ENCODE measurements around the gene MRTFB. TPM values are rescaled to one million over a fixed set of nuclear protein-coding genes. Genes with fewer than 3 reads are reported as not detected.

The MRTFB gene
- total RNA-seq, 1 experiment from 2014 or later: 90.5 TPM

- no peaks in the 10 kb centered on the region for H3K4me1 ChIP-seq (ENCODE audit: control insufficient read depth, insufficient read depth, low read length)
- H3K27ac ChIP-seq (ENCODE audit: low read length): no peak overlapping the region
- H3K27me3 ChIP-seq (ENCODE audit: control insufficient read depth, insufficient read depth, low read length): no peaks in the 10 kb centered on the region
- ATAC-seq (no peak), DNase-seq (ENCODE audit: low read depth, low spot score) (no peak)
- TF ChIP-seq, protein P1, sequence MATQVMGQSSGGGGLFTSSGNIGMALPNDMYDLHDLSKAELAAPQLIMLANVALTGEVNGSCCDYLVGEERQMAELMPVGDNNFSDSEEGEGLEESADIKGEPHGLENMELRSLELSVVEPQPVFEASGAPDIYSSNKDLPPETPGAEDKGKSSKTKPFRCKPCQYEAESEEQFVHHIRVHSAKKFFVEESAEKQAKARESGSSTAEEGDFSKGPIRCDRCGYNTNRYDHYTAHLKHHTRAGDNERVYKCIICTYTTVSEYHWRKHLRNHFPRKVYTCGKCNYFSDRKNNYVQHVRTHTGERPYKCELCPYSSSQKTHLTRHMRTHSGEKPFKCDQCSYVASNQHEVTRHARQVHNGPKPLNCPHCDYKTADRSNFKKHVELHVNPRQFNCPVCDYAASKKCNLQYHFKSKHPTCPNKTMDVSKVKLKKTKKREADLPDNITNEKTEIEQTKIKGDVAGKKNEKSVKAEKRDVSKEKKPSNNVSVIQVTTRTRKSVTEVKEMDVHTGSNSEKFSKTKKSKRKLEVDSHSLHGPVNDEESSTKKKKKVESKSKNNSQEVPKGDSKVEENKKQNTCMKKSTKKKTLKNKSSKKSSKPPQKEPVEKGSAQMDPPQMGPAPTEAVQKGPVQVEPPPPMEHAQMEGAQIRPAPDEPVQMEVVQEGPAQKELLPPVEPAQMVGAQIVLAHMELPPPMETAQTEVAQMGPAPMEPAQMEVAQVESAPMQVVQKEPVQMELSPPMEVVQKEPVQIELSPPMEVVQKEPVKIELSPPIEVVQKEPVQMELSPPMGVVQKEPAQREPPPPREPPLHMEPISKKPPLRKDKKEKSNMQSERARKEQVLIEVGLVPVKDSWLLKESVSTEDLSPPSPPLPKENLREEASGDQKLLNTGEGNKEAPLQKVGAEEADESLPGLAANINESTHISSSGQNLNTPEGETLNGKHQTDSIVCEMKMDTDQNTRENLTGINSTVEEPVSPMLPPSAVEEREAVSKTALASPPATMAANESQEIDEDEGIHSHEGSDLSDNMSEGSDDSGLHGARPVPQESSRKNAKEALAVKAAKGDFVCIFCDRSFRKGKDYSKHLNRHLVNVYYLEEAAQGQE (IDR thresholded peaks at IDR 0.05; ENCODE audit: insufficient read depth in 1 of 2, low read depth in 2 of 2, low read length in 1 of 2): no peak
- TF ChIP-seq, protein P2, sequence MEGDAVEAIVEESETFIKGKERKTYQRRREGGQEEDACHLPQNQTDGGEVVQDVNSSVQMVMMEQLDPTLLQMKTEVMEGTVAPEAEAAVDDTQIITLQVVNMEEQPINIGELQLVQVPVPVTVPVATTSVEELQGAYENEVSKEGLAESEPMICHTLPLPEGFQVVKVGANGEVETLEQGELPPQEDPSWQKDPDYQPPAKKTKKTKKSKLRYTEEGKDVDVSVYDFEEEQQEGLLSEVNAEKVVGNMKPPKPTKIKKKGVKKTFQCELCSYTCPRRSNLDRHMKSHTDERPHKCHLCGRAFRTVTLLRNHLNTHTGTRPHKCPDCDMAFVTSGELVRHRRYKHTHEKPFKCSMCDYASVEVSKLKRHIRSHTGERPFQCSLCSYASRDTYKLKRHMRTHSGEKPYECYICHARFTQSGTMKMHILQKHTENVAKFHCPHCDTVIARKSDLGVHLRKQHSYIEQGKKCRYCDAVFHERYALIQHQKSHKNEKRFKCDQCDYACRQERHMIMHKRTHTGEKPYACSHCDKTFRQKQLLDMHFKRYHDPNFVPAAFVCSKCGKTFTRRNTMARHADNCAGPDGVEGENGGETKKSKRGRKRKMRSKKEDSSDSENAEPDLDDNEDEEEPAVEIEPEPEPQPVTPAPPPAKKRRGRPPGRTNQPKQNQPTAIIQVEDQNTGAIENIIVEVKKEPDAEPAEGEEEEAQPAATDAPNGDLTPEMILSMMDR (IDR thresholded peaks at IDR 0.05): no peak
- TF ChIP-seq POLR2AphosphoS5 (IDR thresholded peaks at IDR 0.05; ENCODE audit: low read depth, low read length): no peak
- TF ChIP-seq TCF7L2 (IDR thresholded peaks at IDR 0.05; ENCODE audit: low read depth, low read length): no peak
- TF ChIP-seq SIN3A (IDR thresholded peaks at IDR 0.05; ENCODE audit: borderline replicate concordance, insufficient read depth, low read depth, low read length): no peak
- ChIA-PET POLR2A (no interaction called here), CTCF (no interaction called here)
- no peaks in the 10 kb centered on the region for H3K36me3 ChIP-seq (ENCODE audit: control insufficient read depth, insufficient read depth, low read length)
- in situ Hi-C loops (cut with HindIII; ENCODE audit: low pct_unique_long_range_greater_than_20kb, low sequenced_read_pairs): no loop called here
- no peaks in the 10 kb centered on the region for H3K9me3 ChIP-seq (ENCODE audit: control insufficient read depth, insufficient read depth, low read depth, low read length)
- no peak overlapping the region for H3K4me3 ChIP-seq (ENCODE audit: low read depth in 2 of 2, low read length in 2 of 2)
- BruUV-seq (replicated peaks): no TSS peak
- intact Hi-C loops (cut with micrococcal nuclease; ENCODE audit: unreplicated experiment): no loop called here
Measured at GRCh38 chr16:14172200-14172809, 101.2 kb downstream of the MRTFB start.

DNA sequence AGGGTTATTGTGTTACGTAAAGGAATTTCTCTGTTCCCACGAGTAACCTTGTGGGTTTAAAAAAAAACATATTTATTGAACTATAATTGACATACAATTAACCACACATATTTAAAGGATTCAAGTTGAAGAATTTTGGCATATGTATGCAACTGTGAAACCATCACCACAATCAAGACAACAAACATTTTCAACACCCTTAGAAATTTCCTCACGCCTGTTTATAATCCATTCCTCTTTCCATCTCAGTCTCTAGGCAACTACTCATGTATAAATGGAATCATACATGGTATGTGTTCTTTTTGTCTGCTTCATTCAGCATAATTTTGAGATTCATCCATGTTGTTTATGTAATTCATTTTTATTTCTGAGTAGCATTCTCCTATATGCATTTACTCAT is 104.0 kb downstream of the MRTFB start:
- no TSS peak for BruUV-seq (replicated peaks)
- H3K4me3 ChIP-seq (ENCODE audit: low read depth in 2 of 2, low read length in 2 of 2): no peak overlapping the region
- no peaks in the 10 kb centered on the region for H3K36me3 ChIP-seq (ENCODE audit: control insufficient read depth, insufficient read depth, low read length)
- intact Hi-C loops (cut with micrococcal nuclease; ENCODE audit: unreplicated experiment) (no loop called here), in situ Hi-C loops (cut with HindIII; ENCODE audit: low pct_unique_long_range_greater_than_20kb, low sequenced_read_pairs) (no loop called here)
- DNase-seq (ENCODE audit: low read depth, low spot score) (no peak), ATAC-seq (no peak)
- H3K27ac ChIP-seq (ENCODE audit: low read length): no peak overlapping the region
- ChIA-PET CTCF (no interaction called here), POLR2A (no interaction called here)
- TF ChIP-seq SIN3A (IDR thresholded peaks at IDR 0.05; ENCODE audit: borderline replicate concordance, insufficient read depth, low read depth, low read length) (no peak), TCF7L2 (IDR thresholded peaks at IDR 0.05; ENCODE audit: low read depth, low read length) (no peak), POLR2AphosphoS5 (IDR thresholded peaks at IDR 0.05; ENCODE audit: low read depth, low read length) (no peak)
- TF ChIP-seq, protein P2 (IDR thresholded peaks at IDR 0.05): no peak
- TF ChIP-seq, protein P1 (IDR thresholded peaks at IDR 0.05; ENCODE audit: insufficient read depth in 1 of 2, low read depth in 2 of 2, low read length in 1 of 2): no peak
- no peaks in the 10 kb centered on the region for H3K9me3 ChIP-seq (ENCODE audit: control insufficient read depth, insufficient read depth, low read depth, low read length)
- H3K27me3 ChIP-seq (ENCODE audit: control insufficient read depth, insufficient read depth, low read length): no peaks in the 10 kb centered on the region
- H3K4me1 ChIP-seq (ENCODE audit: control insufficient read depth, insufficient read depth, low read length): no peaks in the 10 kb centered on the region
